NCI-H226 (cell line): ENCODE data around the gene NEBL.

Experiments
- DNase-seq: peaks from one replicate; pipeline ENCODE4 v3.0.0-alpha.2; 2015

The NEBL gene

DNA sequence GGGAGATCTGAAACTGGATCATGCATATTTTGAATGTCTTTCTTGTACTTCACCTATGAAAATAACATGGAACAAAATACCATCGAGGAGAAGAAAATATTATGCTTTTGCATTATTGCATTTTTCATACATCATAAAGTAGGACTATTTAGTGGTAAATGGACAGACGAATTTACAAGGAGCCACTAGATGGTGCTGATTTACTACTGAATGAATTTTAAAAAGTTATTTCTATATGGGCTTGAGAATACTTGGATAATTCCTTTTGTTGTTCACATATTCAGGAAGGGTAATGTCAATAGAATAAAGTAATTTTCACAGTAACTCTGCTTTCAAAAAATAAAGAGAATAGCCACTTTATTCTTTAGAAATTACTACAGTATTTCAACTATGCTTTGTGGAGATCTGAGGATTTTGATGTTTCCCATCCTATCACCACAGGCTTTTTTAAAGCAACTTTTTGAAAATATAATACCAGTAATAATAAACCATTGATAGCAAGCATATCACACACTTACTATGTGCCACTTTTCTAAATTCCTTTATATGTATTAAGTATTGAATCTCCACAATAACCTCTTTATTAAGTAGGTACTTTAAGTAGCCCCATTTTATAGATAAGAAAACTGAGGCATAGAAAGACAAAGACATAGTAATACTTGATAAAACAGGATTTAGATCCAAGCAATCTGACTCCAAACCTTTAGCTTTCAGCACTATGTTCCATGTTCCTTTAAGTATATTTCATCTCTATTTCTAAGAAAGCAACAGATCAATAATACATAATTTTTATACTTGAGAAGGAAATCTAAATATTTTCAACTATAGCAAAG, 38.6 kb downstream of the NEBL start:
- peak; percentile 27 for DNase-seq

DNA sequence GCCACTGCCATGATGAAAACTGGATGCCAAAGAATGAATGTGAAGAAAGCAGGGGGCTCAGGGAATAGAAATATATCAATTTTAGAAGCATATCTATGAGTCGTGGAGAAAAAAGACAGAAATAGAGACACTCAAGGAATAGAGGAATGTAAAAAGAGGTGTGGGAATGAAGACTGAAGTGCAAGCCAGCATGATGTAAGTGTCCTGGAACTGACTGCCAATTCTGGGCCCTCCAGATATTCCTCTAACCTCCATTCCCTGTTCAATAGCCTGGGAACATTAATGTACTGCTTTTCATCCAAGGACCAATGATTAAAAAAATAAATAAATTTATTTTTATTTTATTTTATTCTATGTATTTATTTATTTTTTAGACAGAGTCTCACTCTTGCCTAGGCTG, 40.6 kb downstream of the NEBL start:
- DNase-seq = no peak

DNA sequence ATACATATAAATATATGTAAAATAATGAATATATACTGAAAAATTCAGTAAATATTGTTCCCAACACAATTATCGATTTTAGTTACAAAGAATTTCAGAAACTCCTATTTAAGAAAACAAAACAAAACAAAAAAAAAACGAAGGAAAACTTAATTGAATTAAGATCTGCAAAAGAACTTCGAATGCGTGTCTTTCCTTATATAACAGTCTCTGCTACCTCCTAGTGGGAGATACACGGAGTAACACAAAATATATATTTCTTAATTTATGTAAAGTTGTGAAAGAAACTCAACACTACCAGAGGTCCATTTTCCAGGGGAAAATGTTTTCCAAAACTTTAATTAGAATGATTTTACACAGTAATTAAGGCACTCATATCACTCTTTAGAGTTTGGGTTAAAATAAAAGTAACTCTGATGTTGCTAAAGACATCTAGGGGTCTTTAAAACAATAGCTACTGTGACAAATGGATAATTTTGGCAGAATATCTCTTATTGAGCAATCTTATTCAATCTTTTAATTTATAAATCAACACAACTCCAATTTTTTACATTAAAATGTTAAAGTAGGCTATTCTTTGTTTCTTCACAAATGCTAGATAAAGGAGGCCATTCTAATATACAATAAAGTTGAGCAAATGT, 41.6 kb downstream of the NEBL start:
- DNase-seq = no peak

DNA sequence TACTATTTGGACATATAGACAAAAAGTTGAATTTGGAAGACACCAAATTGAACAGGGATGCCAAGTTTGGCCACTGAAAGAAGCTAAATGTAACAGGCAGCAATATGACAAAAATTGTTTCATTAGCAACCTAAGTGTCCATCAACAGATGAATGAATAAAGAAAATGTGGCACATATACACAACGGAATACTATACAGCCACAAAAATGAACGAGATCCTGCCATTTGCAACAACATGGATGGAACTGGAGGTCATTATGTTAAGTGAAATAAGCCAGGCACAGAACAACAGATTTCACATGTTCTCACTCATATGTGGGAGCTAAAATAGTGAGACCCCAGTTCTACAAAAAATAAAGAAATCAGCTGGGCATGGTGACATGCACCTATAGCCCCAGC, 43.8 kb downstream of the NEBL start:
- DNase-seq = no peak

DNA sequence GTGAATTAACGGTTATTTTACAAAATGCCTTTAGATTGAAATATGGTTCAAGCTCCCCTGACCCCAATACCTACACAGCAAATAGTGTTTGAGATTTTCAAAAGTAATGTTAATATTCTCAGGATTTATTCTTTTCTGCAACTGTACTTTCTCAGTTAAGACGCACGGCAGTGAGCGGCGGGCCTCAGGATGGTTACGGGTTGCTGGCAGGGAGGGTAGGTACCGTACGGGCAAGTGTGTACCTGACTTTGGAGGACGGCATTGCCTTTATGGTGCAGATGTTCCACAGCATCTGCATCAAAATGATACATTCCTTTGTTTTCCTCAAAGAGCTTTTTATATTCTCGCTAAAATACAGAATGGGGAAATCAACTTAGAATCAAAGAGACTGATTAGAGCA, 44.8 kb downstream of the NEBL start:
- no peak for DNase-seq

DNA sequence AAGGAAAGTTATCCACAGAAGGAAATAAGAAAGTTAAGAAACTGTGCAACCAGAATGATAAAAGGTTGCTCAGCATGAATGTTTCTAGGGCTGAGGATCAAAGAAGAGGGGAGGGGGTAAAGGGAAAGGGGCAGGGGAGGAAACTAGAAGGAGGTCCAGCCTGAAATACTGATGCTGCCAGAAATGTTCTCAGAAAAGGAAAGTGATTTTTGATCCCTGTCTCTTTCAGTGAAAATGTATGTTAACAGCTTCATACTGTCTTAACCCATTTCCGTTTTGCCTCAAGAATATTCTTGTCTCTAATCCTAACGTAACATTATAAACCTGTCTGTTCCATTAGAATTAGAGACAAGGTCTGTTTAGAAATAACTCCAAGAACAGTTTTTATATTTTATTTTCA, 49.6 kb downstream of the NEBL start:
- no peak for DNase-seq

DNA sequence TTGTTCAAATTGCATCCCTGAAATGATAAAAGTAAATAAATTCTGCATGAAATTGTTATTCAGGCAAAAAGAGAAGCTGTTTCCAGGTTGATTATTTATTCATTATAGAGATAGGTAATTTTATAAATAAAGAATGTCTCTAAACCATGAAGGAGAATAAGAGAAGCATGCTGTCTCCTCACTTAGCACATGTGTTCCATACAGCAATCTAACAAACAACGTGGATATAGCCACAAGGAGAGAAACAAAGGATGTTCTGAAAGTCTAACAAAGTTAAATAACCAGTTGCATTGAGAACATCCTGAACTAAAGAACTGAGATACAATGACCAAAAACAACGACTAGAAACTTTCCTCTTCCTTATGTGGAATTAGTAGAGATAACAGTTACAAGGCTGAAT, 50.8 kb downstream of the NEBL start:
- DNase-seq = no peak

DNA sequence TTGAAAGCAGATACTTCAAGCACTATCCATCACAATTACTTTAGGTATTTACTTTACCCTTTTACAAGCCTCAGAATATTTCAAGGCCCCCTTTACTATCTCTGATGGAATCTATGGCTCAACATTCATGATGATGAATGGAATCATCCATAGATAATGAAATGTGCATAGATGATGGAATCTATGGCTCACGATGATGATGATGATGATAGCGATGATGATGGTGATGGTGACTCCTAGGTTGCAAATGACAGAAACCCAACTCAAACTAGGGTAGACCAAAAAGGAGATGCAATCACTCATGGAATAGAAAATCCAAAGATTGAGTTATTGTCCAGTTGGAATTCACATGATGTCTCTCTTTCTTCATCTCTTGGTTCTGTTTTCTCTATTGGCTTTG, 55.7 kb downstream of the NEBL start:
- no peak for DNase-seq

DNA sequence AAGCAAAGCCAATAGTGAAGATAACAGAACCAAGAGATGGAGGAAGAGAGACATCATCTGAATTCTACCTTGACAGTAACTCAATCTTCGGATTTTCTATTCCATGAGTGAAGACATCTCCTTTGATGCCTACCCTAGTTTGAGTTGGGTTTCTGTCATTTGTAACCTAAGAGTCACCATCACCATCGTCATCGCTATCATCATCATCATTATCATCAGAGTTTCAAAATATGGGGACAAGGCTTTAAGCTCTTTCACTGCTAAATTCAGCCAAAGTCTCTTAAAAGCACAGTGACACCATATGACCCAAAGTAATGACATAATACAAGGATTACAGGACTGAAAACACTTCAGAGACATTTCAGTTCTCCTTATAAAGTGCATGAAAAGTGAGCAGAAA, 57.2 kb downstream of the NEBL start:
- no peak for DNase-seq

DNA sequence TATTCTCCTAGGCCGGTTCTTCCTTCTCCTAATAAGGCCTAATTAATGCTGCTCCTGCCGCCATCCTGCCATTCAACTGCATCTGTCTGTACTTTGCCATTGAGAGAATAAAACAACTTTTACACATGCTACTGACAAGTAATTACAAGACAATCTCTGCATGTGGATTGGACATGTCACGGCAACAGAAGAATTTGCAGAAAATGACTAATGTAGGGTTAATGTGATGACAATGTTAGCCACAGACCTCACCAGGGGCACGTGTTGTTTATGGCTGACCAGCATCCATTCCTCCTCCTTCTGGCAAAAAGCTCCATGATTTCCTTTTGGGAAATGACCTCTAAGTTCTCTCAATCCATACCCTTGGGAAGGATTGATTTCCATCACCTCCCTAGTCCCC, 58.0 kb downstream of the NEBL start:
- DNase-seq = no peak

DNA sequence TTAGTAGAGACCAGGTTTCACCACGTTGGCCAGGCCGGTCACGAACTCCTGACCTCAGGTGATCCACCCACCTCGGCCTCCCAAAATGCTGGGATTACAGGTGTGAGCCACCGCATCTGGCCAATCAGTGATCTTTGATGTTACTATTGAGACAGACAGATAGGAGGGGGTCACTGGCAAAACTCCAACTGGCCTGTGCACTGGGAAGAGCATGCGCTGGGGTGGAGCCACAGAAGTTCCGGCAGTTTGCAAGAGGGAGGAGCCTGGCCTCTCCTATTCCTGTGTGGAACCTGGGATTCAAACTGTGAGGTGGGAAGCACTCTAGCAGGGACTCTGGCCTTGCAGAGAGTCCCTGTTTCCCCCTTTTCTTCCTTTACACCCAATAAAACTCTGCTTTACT, 60.7 kb downstream of the NEBL start:
- DNase-seq = no peak

DNA sequence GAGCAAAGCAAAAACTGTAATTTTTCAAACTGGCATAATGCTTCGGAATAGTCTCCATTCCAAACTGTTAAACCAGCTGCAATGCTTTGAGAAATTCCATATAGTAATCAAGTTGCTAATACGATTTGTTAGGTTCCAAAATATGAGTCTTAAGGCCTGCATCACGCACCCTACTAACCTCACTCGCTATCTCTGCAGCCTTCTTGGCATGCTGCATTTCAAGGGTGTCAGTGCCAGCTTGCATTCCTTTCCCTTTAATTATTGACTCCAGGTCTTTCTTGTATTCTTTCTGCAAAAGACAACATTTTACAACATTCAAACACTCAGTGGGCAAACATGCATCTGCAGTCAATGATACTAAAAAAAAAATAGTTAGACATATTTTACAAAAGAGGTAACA, 61.8 kb downstream of the NEBL start:
- no peak for DNase-seq

DNA sequence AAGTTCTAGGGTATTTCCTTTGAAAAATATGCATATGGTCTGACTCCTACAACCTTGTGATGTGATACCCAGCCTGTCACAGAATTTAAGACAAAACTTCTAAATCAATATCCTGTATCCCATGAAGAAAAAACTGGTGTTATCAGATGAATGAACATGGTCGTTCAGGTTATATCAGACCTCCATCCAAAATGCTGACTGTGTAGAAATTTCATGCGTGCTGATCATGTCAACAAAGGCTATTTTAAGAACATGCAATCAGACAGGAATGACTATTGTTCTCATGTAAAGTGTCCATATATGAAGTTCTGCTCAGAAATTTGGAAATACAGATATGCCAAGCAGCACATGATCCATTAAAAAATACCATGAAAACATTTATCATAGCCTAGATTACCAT, 62.3 kb downstream of the NEBL start:
- no peak for DNase-seq

DNA sequence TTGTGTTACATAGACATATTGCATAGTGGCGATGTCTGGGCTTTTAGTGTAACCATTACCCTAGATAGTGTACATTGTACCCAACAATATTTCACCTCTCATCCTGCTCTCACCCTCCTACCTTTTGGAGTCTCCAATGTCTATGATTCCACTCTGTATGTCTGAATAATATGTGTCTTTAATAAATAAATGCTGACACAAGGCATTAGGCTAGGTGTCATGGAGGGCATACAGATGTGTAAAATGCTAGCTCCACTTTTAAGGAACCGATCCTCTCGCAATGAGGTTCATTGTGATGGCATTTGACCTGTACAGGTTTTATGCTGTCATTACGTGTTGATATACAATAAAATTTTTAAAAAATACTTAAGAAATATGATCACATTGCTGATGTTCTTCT, 74.3 kb downstream of the NEBL start:
- DNase-seq = no peak

DNA sequence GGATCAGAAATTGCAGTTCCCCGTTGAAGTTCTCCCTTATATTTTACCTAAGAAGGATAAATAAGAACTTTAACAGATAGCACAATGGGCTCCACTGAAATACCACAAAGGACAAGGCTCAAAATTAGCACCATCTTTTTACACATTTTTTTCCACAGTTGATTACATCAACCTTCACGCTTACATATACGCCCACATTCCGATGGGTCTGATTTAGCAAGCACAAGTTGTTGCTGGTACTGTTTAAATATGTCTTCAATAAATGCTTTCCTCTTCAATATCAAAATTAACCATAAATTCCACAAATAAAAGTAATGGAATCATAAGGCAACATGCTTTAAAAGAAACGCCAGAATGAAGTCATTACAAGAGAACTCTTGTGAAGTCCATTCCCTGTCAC, 79.5 kb downstream of the NEBL start:
- DNase-seq = no peak

DNA sequence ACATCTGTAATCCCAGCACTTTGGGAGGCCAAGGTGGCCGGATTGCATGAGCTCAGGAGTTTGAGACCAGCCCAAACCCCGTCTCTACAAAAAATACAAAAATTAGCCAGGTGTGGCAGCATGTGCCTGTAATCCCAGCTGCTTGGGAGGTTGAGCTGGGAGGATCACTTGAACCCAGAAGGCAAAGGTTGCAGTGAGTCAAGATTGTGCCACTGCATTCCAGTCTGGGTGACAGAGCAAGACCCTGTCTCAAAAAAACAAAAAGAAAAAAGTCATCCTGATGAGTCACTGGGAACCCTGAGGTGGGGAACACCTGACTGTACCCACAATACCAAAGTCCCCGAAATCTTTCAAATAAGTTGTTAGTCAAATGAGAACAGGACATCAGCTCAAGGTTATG, 80.0 kb downstream of the NEBL start:
- no peak for DNase-seq

DNA sequence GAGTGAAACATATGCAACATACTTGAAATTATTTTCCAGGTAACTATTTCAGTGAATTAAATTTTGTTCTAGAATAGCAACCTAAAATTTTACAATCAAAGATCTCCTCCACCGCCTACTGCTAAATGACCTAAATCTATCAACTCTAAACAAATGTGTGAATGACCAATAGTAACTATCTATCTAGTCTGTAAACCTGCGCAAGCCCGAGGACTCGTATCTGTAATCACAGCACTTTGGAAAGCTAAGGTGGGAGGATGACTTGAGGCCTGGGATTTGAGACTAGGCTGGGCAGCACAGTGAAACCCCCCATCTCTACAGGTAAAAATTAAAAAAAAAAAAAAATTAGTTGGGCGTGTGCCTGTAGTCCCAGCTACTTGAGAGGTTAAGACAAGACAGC, 83.0 kb downstream of the NEBL start:
- no peak for DNase-seq

DNA sequence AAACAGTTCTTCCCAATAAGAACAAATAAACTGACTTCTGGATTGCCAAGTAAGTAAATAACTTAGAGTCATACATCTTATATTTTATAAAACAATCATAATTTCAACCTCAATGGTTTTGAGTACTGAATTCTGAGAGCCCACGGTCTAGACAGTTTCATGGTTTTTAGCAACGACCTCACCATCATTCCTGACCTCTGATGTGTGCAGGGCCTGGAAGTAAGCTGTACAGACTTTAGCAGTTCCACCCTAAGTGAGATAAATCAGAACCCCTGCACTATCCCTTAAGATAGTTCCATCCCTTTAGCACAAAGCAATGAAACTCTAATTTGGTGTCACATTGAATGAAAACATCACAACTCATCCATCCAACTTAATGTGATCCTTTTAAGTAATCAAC, 86.0 kb downstream of the NEBL start:
- DNase-seq = no peak

DNA sequence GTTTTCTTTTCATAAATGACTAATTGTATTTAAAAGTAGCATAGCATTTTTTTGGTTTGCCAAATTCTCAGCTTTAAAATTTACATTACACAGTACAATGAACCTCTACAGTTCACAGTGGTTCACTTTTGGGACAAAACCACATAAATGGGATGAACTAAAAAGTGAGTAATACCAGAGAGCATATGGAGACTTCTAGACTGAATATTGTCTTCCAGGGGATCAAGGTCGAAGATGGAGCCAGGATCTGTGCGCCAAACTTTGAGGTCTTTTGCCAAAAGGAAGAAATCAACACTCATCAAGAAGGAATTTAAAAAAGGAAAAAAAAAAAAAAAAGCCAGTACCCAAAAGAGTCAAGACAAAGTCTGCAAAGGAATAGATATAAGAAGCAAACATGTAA, 87.5 kb downstream of the NEBL start:
- DNase-seq = no peak

DNA sequence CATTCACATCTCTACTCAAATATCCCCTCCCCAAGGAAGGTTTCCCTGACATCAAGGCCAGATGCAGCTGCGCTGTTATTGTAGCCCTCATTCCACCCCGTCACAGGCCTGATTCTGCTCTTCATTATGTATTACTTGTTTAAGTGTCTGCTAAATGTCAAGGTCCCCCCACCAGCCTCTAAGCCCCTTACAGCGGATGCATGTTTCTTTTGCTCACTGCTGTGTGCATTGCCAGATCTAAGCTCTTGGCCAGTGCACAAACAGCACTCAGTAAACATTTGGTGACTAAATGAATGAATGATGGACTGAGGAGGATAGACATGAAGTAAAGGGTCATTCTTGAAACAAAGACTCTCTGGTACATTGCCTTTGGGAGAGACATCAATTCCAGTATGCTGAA, 90.6 kb downstream of the NEBL start:
- no peak for DNase-seq

DNA sequence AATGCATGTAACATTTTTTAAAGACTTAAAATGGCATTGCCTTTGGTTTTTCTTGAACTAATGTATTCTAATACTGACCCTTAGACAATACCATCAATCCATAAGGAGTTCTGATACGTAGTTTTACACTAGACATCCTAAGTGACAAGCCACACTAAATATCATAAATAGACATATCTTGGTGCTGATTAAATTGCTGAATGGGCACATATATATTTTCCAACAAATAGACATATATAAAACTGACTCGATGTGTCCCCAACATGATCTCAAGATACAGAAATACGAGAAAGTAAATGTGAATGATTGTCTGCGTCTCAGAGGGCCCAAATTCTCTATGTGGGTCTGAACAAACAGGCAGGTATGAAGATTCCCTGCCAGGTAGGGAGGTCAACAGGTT, 99.8 kb downstream of the NEBL start:
- no peak for DNase-seq

DNA sequence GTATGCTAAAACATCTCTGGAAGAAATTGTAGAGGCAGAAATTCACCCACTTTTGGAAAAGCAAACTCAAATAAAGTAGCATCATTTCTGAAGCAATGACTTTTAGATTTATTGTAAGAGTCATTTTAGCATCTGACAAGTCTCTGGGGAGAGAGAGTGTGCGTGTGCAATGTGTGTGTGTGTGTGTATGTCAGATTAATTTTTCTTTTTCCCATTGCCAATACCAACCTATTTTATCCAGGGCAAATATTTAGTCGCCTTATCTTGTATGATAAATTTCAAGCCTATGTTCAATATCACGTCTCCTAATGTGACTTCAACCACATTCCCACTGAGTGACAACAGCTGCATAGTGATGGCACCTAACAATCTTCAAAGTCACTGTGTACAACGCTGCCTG, 101.7 kb downstream of the NEBL start:
- no peak for DNase-seq

DNA sequence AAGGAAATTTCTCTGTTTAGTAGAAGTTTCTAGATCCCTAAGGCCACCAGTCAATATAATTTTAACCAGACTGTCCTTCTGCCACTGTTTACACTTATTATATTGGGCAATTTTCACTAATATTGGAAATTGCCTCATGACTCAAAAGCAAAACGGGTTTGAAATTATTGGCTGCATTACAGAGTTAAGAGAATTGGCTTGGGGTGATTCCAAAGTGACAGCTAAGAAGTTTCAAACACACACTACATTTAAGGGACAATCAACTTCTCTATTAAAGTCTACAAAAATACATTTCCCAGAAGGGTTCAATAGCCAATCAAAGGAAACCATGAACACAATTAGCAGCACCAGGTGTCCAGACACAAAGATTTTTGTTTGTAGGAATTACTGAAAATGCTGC, 111.9 kb downstream of the NEBL start:
- DNase-seq = no peak

DNA sequence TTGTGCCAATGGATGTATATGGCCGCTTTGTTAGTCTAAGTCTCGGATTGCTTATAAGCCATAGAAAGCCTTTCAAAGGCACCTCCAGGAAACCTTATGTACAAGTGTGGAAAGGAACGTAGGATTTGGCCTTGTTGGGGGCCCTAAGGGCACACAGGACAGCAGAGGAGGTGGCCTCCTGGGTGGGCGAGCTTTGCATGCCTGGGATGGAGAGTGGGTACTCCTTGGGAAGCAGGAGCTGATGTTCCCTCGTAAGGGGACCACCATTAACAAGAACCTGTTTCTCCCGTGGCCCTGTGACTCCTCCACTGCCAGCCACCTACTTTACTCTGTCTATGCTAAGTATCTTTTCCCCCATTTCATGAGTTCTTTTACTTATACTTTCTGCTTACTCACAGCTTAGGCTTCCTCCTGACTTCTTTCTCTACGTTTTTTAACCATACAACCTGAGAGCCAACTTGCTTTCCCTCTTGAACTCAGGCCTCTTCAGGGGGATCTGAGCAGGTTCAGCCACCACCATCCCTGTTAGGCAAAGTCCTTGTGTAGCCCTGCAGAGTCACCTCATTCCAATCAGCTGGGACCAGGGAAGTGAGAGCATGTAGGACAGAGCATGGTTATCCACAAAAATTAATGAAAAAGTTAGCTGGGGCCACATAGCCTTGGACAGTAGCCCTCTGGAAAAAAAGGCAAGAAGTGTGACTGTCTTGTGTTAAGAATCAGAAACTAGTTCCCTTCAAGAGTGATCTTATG, 118.9 kb downstream of the NEBL start:
- DNase-seq = no peak
